Stimulated activated CD4-positive, alpha-beta T cell treated with anti-CD3 and anti-CD28 coated beads, Interleukin-1b, Interleukin-23, amount 100 ng/mL, for 48 hours (primary cell): ENCODE data around the gene IRF9.
"Not testable (repeated sequence)": the region's sequence is repeated elsewhere in the genome, so short reads cannot be mapped to it uniquely, and the experiment has no call there.

Source experiments
- DNase-seq: peaks from one replicate; pipeline ENCODE4 v3.0.0-alpha.2; 2020

Gene IRF9

DNA sequence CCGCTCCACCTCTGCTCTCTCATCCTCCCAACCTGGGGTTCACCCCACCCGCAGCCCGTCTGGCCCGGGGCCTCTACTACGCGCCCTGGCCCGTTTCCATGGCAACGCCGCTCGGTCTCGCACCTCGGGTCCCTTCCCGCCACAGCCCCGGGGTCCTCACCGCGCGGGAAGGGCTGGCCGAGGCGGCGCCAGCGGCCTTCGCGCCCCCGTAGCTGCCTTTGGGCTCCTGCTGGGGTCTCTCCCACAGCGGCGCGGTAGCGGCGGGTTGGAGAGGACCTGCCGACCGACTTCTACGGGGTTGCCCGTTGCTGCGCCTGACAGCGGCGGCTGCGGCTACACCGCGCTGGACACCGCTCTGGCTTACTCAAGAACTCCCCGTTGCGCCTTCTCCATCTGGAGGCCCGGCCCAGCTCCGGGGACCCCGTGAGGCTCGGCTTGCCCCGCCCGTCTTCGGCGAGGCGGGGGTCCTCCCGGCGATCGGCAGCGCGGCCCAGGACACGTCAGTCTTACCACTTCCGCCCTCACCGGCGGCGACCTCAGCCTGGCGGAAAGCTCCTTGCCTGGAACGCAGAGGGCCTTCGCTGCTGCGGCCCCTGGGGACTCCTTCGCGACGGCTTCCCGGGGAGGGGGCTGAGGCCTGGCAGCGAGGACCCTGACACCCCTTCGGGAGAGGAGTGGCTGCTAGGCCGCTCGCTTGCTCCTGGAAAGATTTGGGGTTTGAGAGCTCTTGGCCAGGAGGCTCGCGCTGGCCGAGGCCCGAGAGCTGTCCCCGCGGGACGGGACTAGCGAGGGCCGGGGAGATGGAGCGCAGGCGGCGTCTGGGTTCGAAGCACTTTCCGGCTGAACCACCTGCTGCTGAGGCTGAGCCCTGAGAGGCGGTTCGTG, 34.4 kb downstream of the IRF9 start, which contains the start of gene TM9SF1:
TSS of gene TM9SF1 (minus strand) at position 256 of the 885 bp plus-strand sequence. CDS start 422 bp downstream, outside the sequence.
- peak; percentile 89 for DNase-seq

DNA sequence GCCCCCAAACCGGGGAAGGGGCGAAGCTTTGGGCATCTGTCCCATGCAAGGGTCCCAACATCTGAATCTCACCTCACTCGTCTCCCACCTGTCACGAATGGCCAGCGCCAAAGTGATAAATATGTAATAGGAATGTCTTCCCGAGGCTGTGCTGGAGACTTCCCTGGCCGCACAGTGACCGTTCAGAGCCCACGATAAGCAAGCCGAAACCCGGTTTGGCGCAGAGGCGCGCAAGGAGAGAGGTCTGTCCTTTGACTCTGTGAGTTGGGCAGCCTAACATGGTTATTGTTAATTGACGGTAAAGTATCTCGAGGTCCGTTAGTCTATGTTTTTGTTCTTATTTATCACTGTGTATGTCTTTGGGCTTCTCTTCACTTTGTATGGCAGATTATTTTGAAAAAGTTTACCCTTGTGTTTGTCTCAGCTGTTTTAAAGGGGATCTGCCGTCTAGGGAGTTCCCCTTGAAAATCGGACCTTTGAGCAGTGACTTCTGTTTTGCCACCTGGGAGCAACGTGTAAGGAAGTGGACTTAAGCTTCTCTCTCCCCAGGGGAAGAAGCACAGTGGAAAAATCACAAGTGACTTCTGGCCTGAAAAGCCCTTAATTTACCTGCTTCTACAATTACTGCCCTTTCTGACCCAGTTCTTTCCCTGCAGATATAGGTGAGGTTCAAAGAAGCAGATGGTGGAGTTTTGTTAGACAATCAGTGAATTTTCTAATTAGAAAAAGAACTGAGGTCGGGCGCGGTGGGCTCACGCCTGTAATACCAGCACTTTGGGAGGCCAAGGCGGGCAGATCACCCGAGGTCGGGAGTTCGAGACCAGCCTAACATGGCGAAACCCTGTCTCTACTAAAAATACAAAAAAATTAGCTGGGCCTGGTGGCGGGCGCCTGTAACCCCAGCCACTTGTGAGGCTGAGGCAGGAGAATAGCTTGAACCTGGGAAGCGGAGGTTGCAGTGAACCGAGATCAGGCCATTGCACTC, 35.3 kb downstream of the IRF9 start:
- DNase-seq, result no peak

DNA sequence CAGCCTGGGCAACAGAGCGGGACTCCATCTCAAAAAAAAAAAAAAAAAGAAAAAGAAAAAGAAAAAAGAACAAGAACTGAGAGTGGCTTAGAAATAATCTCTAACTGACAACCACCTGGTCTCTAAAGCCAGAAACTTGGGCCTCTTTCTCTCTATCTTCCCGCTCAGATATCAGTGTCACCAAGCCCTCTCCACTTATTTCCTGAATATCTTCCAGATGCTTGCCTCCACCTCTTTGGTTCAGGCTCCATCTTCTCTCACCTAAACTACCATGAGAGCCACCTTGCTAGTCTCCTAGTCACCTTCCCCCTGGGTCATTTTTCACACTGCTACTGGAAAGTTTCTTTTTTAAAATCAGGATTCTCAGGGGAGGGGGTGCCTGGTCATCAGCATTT, 36.0 kb downstream of the IRF9 start:
- no peak for DNase-seq

DNA sequence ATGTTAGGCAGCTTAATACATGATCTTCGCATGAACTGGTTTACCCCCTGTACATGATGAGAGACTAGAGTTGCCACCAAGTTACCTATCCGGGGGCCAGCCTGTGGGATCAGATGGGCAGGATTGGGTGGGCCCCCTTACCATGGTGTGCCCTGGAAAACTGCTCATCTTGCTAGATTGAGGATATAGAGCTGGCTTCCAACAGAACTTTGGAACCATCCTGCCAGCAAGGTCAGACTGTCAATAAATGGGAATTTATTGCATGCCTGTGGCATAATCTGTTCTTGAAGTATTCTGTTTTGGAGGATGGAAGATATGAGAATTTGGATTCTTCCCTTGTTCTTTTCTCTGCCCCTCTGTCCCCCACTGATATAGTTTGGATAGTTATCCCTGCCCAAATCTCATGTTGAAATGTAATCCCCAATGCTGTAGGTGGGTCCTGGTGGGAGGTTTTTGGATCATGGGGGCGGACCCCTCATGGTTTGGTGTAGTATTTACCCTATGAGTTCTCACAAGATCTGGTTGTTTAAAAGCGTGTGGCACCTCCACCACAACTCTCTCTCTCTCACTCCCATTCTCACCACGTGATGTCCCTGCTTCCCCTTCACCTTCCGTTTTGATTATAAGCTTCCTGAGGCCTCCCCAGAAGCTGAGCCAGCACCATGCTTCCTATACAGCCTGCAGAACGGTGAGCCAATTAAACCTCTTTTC, 37.9 kb downstream of the IRF9 start:
- DNase-seq, result no peak

DNA sequence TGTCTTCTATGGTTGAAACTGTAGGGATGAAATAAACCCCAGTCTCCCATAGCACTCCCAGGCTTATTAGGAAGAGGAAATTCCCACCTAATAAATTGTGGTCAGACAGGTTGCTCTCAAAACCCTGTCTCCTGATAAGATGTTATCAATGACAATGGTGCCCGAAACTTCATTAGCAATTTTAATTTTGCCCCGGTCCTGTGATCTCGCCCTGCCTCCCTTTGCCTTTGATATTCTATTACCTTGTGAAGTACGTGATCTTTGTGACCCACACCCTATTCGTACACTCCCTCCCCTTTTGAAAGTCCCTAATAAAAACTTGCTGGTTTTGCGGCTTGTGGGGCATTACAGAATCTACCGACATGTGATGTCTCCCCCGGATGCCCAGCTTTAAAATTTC, 41.5 kb downstream of the IRF9 start:
- not testable (repeated sequence) for DNase-seq

DNA sequence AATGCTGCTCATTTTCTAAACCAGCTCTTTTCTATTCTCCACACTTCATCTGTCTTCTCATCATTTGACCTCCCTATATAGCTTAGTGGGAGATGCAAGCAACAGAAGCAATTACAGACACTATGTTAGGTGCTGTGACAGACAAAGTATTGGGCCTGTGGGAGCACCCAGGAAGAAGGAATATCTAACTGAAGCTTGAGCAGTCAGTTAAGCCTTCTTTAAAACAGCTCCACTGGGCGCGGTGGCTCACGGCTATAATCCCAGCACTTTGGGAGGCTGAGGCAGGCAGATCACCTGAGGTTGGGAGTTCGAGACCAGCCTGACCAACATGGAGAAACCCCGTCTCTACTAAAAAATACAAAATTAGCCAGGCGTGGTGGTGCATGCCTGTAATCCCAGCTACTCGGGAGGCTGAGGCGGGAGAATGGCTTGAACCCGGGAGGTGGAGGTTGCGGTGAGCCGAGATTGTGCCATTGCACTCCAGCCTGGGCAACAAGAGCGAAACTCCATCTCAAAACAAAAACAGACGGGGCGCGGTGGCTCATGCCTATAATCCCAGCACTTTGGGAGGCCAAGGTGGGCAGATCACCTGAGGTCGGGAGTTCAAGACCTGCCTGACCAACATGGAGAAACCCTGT, 42.3 kb downstream of the IRF9 start:
- not testable (repeated sequence) for DNase-seq

DNA sequence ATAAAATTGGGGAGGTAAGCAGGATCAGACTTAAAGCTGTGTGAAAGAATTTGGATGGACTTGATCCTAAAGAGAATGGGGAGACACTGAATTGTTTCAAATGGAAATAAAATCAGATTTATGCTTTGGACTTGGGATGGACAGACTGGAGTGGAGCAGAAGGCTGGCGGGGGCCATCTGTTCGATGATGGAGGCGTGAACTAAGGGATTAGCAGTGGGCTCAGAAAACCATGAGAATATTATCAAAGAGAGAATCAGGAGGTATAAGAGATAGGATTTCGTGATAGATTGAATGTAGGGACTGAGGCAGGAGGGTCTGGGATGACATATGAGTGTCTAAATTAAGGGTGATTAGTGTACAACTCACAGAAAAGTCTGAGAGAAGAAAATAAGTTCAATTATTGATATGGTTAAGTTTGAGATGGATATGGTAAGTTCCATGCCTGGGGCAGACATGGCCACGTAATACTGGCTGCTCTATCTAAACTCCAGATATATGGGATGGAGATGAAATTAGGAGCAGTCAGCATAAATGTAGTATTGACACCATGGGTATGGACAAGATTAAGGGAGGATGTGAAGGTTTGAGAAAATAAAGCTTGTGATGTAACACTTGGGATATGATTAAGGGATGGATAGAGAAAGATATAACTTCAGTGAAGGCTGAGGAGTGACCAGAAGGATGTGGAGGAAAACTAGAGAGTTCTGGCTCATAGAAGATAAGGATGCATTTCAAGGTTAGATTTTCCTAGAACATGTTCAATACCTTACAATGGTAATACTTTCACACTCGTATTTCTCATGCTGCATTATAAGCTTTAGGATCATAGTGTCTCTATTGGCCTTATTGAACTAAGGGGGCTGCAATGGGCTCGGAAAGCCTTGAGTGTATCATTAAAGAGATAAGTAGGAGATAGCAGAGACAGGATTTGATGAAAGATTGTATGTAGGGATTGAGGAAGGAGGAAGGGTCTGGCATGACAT, 43.4 kb downstream of the IRF9 start:
- DNase-seq, result no peak

DNA sequence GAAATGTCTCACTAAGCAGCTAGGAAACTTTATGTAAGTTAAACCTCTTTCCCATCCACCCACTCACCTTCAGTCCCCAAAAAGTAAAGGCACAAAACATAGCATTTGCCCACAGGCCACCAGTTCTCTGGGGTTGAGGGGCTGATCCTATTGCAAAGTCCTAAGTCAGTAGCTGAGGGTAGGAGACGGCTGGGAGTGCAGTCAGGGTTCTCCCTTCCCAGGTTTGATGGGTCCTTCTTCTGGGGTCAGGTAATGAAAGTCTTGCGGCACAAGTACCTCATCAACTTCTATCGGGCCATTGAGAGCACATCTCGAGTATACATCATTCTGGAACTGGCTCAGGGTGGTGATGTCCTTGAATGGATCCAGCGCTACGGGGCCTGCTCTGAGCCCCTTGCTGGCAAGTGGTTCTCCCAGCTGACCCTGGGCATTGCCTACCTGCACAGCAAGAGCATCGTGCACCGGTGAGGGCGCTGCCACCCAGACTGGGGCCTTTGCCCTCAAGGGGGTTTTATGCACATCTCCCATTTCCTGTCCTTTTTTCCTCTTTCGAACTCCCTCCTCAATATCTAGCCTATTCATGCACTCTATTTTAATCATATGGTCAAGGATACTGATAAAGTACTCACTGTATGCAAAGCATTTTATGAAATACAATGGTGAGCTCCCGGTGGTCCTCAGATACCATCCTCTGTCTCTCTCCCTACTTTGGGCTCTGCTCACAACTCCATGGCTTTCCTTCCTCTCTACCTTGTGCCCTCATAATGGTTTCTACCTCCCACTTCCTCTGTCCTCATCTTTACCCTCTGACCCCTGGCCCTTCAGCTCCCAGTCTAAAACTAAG, 45.4 kb downstream of the IRF9 start:
- no peak for DNase-seq

DNA sequence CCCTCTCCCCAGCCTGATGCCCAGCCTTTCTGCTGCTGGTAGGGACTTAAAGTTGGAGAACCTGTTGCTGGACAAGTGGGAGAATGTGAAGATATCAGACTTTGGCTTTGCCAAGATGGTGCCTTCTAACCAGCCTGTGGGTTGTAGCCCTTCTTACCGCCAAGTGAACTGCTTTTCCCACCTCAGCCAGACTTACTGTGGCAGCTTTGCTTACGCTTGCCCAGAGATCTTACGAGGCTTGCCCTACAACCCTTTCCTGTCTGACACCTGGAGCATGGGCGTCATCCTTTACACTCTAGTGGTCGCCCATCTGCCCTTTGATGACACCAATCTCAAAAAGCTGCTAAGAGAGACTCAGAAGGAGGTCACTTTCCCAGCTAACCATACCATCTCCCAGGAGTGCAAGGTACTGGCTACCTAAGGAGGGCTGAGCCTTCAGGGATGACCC, 46.1 kb downstream of the IRF9 start:
- no peak for DNase-seq

DNA sequence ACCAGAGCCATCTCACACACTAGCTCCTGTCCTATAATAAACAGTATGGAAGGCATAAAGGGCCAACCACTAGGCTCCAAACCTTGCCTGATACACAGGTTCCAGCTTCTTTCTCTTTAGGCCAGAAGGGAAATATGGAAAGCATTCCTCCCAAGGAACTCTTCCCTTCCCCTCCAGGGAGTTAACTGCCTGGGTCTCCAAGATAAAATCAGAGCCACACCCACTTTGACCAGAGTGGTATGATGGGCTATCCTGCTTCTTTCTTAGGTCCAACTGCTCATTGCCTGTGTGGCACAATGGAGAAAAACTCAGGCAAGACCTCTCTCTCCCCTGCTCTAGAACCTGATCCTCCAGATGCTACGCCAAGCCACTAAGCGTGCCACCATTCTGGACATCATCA, 46.6 kb downstream of the IRF9 start:
- no peak for DNase-seq

DNA sequence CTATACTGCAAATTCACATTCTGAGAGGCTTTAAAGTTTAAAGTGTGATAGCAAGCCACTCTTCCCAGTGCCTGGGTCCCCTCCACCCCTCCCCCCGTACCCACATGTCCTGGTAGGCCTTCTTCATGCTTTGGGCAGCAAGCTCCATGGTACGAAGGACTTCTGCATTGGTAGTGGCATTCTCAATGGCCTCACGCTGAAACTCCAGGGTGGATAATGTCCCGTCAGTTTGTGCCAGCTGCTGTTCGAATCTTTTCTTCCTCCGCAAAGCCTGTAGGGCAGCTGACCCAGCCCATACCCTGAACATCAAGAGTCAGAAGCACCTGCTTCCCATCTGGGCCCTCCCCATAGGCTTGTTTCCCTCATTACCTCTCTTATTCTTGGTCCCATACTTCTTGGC, 50.2 kb downstream of the IRF9 start:
- DNase-seq, result no peak

DNA sequence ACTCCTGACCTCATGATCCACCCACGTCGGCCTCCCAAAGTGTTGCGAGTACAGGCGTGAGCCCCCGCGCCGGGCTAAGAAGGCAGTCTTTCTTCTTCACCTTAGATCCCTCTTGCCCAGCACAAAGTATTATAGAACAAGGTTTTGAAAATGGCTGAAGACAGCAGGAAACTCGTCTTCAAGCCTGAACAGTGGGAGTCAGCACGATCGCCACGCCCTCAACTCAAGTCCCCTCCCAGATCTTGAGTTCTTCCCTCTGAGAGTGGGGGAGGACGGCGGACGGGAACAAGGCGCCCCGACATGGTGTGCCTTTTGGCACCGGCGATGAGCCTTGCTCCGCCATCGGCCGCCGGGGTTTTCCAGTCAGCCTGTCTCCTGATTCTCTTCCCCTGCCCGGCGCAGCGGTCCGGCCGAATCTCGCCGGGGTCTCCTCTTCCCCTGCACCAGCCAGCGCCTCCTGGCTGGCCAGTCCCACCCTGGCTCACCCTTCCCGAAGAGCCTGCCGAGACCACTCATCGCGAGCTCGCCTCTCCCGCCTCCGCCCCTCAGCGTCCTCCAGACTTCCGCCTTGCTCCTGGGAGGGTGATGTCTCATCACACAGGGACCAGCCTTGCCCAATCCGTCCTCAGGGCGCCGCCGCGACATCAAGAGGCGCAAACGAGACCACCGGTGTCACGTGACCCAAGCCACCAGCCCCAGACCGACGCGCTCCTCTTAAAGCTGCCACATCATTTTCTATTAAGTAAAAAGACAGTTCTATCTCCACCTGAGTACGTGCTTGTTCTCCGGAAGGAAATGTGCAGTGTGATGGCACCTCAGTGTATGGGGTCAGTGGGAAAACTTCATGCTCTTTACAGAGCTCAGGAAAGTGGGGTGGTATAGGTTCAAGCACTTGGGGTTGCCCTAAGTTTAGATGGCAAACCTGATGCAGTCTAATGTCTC, 52.1 kb downstream of the IRF9 start, which contains the start of gene CHMP4A:
TSS of gene CHMP4A (minus strand) at position 565 of the 942 bp plus-strand sequence. CDS start at position 516, 49 bp downstream.
- peak; percentile 98 for DNase-seq

DNA sequence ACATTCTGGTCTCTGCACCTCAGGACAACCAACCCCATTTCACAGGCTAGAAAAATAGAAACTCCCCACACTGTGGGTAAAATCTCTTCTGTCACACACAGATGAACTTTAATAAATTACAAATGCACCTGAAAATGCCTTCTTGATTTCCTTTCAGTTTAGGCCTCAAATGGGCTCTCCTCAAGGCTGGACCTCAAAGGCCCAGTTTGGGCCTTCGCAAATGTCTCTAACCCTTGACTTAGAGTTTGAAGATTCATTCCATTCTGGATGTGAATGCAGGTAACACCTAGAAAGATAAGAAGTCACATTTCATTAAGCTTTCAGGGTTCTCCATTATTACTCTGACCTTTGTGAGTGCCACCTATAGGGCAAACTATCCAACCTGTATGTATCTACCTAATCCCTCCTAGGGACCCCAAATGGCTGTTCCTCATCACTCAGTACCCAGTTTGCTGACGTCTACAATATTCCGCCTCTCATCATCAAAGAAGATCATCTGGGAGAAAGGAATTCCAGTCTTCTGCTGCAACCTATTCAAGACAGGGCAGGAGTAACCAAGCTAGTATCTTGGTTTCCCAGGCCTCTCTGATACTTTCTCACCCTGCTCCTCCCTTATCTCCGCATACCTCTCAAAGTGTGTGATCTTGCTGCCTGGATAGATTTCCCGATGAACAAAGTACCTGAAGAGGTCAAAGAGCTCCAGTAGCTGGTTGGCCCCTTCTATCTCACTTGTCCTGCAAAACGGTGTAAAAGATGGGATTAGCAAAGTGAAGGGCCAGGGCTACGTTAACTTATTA, 53.0 kb downstream of the IRF9 start:
- no peak for DNase-seq

DNA sequence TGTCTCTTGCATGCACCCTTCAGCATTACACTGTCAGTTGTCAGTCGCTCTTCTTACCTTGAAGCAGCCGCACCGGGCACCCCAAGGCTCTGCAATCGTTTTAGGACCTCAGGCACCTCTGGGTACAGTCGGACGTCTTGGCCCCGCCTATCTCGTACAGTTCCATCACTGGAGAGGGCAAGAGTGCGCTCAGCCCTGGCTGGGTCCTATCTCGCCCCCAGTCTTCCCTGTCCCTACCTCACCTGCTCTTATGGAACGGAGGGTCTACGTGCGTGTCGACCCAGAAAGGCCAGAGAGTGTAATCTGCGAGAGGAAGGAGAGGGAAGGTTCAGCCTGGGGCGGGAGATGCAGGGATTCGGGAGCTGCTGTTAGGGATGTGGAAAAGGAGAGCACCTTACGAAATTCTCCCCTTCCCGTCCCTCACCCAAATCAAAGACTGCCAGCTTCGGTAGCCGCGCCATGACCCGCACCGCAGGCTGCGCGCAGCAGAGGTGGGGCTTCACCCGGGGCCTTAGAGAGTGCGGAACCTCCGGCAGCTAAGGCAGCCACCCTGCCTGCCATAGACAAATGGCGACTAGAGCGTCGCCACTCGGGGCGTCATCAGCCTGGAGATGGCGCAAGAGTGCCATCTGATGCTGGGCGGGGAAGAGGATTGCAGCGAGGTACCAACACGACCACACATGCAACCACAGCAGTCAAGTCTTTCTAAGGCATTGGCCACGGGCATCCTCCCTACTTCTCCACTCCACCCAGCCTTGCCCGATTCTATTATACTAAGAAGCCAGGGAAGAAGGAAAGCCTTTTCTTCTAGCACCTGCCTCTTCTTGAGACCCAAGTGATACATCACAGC, 54.7 kb downstream of the IRF9 start, which contains the start of gene MDP1:
TSS of gene MDP1 (minus strand) at position 572 of the 850 bp plus-strand sequence. CDS start at position 461, 111 bp downstream.
- DNase-seq, result peak; percentile 86
